PC-3 (cell line): ENCODE data around the gene TBC1D2. TPM values are rescaled to one million over a fixed set of nuclear protein-coding genes. Genes with fewer than 3 reads are reported as not detected.

Source experiments
- ATAC-seq: fragments of 200-7000 bp; cut with Tn5 transposase; 2 replicates; pipeline ENCODE4 v1.9.1; 2020; ENCODE audit warnings: mild to moderate bottlenecking, moderate library complexity
- BruUV-seq: library from RNA; stranded (reverse); fragments of 400-500 nt; replicated peaks from 2 replicates; lab custom pipeline; 2021; lab: Mats Ljungman, UMichigan
- CTCF ChIA-PET: fragments of 300-600 bp; sonication (Branson Sonifier 250); formaldehyde crosslinking; loops from one replicate; lab custom pipeline; 2022; ENCODE audit warnings: antibody characterized with exemption; lab: Charles Lee
- POLR2A ChIA-PET: fragments of 300-600 bp; sonication (Branson Sonifier 250); formaldehyde crosslinking; loops from one replicate; lab custom pipeline; 2022; ENCODE audit warnings: antibody characterized with exemption; ENCODE audit not compliant: unreplicated experiment; lab: Charles Lee
- DNase-seq: peaks from one replicate; pipeline ENCODE4 v3.0.0-alpha.2; 2015
- H2AFZ ChIP-seq: fragments of 300-600 bp; sonication (generic); 2 replicates; pipeline ENCODE4 v1.6.0; 2016; ENCODE audit warnings: antibody characterized with exemption, low read length
- H3F3A ChIP-seq: fragments of 300-600 bp; sonication (generic); one replicate; pipeline ENCODE4 v1.6.0; 2017; ENCODE audit warnings: antibody characterized with exemption, low read length, control low read depth, mild to moderate bottlenecking; ENCODE audit not compliant: unreplicated experiment
- H3K27ac ChIP-seq: fragments of 300-600 bp; sonication (generic); 2 replicates; pipeline ENCODE4 v1.5.1; 2016; ENCODE audit warnings: mild to moderate bottlenecking, low read length
- H3K27me3 ChIP-seq: fragments of 300-600 bp; sonication (generic); 2 replicates; pipeline ENCODE4 v1.6.1; 2016; ENCODE audit warnings: low read length, mixed read lengths
- H3K36me3 ChIP-seq: fragments of 300-600 bp; sonication (generic); 2 replicates; pipeline ENCODE4 v1.6.1; 2016; ENCODE audit warnings: low read depth, mixed run types, low read length, mixed read lengths
- H3K4me1 ChIP-seq: fragments of 300-600 bp; sonication (generic); 2 replicates; pipeline ENCODE4 v1.5.1; 2016; ENCODE audit warnings: low read length; ENCODE audit not compliant: insufficient read depth
- H3K4me2 ChIP-seq: fragments of 300-600 bp; sonication (generic); 2 replicates; pipeline ENCODE4 v1.6.0; 2016; ENCODE audit warnings: low read length
- H3K4me3 ChIP-seq: fragments of 300-600 bp; sonication (generic); 2 replicates; pipeline ENCODE4 v1.5.1; 2016; ENCODE audit warnings: mild to moderate bottlenecking, low read length, mixed read lengths
- H3K79me2 ChIP-seq: fragments of 300-600 bp; sonication (generic); 2 replicates; pipeline ENCODE4 v1.6.1; 2017; ENCODE audit warnings: low read length, mixed read lengths
- H3K9ac ChIP-seq: fragments of 300-600 bp; sonication (generic); 2 replicates; pipeline ENCODE4 v1.6.0; 2016; ENCODE audit warnings: mild to moderate bottlenecking, low read length
- H3K9me2 ChIP-seq: fragments of 300-600 bp; sonication (generic); replicated peaks from 2 replicates; pipeline ENCODE4 v1.6.1; 2016; ENCODE audit warnings: mixed run types, low read length, mixed read lengths
- H3K9me3 ChIP-seq: fragments of 300-600 bp; sonication (generic); 2 replicates; pipeline ENCODE4 v1.6.1; 2016; ENCODE audit warnings: low read length, mixed read lengths
- H4K20me1 ChIP-seq: fragments of 300-600 bp; sonication (generic); 2 replicates; pipeline ENCODE4 v1.6.1; 2016; ENCODE audit warnings: low read length, mixed read lengths
- CTCF ChIP-seq: fragments of 300-600 bp; sonication (generic); conservative IDR thresholded peaks from 2 replicates; pipeline ENCODE4 v1.5.1; 2017; ENCODE audit warnings: antibody characterized with exemption, low read depth, mild to moderate bottlenecking, low read length
- EZH2 ChIP-seq: fragments of 300-600 bp; sonication (generic); IDR thresholded peaks from one replicate; pipeline ENCODE4 v1.6.1; 2017; ENCODE audit warnings: antibody characterized with exemption, mild to moderate bottlenecking, low read length; ENCODE audit not compliant: unreplicated experiment
- EZH2phosphoT487 ChIP-seq: fragments of 300-600 bp; sonication (generic); IDR thresholded peaks from 2 replicates; pipeline ENCODE4 v1.6.1; 2018; ENCODE audit warnings: mild to moderate bottlenecking, antibody characterized with exemption, low read length, borderline replicate concordance
- intact Hi-C: fragments of 100-400 bp; cut with micrococcal nuclease; formaldehyde crosslinking; loops from 2 replicates; pipeline ENCODE4 v1.9.0; 2023
- total RNA-seq: library from RNA; depleted of rRNA; stranded (reverse); fragments of >200 nt; gene quantifications from 2 replicates; pipeline ENCODE4 v1.2.3, GENCODE V29; 2014

Gene TBC1D2
- total RNA-seq, 1 experiment from 2014 or later = 7.4 TPM

- no TSS peak for BruUV-seq
- ATAC-seq (no peak), DNase-seq (no peak)
- Histone ChIP-seq H4K20me1 (no peaks in the 10 kb centered on the region), H3F3A (no peaks in the 10 kb centered on the region), H3K4me2 (no peak overlapping the region), H3K9me3 (no peaks in the 10 kb centered on the region), H3K4me3 (no peak overlapping the region), H3K36me3 (no peaks in the 10 kb centered on the region), H3K27me3 (no peaks in the 10 kb centered on the region), H3K9ac (no peak overlapping the region), H3K4me1 (no peaks in the 10 kb centered on the region; the same call in 1 of the 2 replicates), H2AFZ (no peak overlapping the region), H3K9me2 (no peaks in the 10 kb centered on the region), H3K27ac (no peak overlapping the region), H3K79me2 (no peaks in the 10 kb centered on the region)
- CTCF ChIA-PET = no interaction called here
- intact Hi-C loops = loop anchor here (5.0 to 10.0 kb wide), 3 partner anchors 46 to 119 kb away; no protein-coding TSS in a partner anchor
- no peak for TF ChIP-seq EZH2
- TF ChIP-seq CTCF = no peak
- no peak for TF ChIP-seq EZH2phosphoT487
- POLR2A ChIA-PET = no interaction called here
These were observed 64.3 kb downstream of the TBC1D2 start for GRCh38 chr9:98191181-98191608.

GRCh38 chr9:98190757-98191105, 64.7 kb downstream of the TBC1D2 start:
- DNase-seq (no peak), ATAC-seq (no peak)
- H3K9me3 ChIP-seq = no peaks in the 10 kb centered on the region
- ChIA-PET CTCF (no interaction called here), POLR2A (no interaction called here)
- H2AFZ ChIP-seq = no peak overlapping the region
- no peak overlapping the region for H3K27ac ChIP-seq
- H3K9ac ChIP-seq = no peak overlapping the region
- H3F3A ChIP-seq = no peaks in the 10 kb centered on the region
- H3K4me2 ChIP-seq = no peak overlapping the region
- H3K27me3 ChIP-seq = no peaks in the 10 kb centered on the region
- H3K36me3 ChIP-seq = no peaks in the 10 kb centered on the region
- H3K9me2 ChIP-seq = no peaks in the 10 kb centered on the region
- no peaks in the 10 kb centered on the region for H3K79me2 ChIP-seq
- no peak overlapping the region for H3K4me3 ChIP-seq
- H3K4me1 ChIP-seq = no peaks in the 10 kb centered on the region; the same call in 1 of the 2 replicates
- H4K20me1 ChIP-seq = no peaks in the 10 kb centered on the region
- intact Hi-C loops = loop anchor here (5.0 to 10.0 kb wide), 3 partner anchors 46 to 118 kb away; no protein-coding TSS in a partner anchor
- TF ChIP-seq EZH2phosphoT487 = no peak
- TF ChIP-seq CTCF = no peak
- TF ChIP-seq EZH2 = no peak
- no TSS peak for BruUV-seq

GRCh38 chr9:98189412-98189811, 66.0 kb downstream of the TBC1D2 start:
- Histone ChIP-seq H3K36me3 (no peaks in the 10 kb centered on the region), H2AFZ (no peak overlapping the region), H3K79me2 (no peaks in the 10 kb centered on the region), H3K4me3 (no peak overlapping the region), H3K4me1 (no peaks in the 10 kb centered on the region; the same call in 1 of the 2 replicates), H3K9me2 (no peaks in the 10 kb centered on the region), H3K4me2 (no peak overlapping the region), H4K20me1 (no peaks in the 10 kb centered on the region), H3K27me3 (no peaks in the 10 kb centered on the region), H3K27ac (no peak overlapping the region), H3K9me3 (no peaks in the 10 kb centered on the region), H3K9ac (no peak overlapping the region), H3F3A (no peaks in the 10 kb centered on the region)
- ChIA-PET CTCF (no interaction called here), POLR2A (no interaction called here)
- intact Hi-C loops = no loop called here
- ATAC-seq (no peak), DNase-seq (no peak)
- TF ChIP-seq EZH2phosphoT487 = no peak
- TF ChIP-seq CTCF = no peak
- TF ChIP-seq EZH2 = no peak
- BruUV-seq = TSS peak; percentile 14
